Fibroblast of pulmonary artery (primary cell): ENCODE measurements around the gene MCCD1.

Experiments
- DNase-seq: peaks from one replicate; pipeline ENCODE4 v3.0.0-alpha.2; 2010; ENCODE audit warnings: low read depth
- H3K4me3 ChIP-seq: replicated peaks from 2 replicates; pipeline ENCODE4 v1.5.1; 2011; ENCODE audit warnings: low read depth, mild to moderate bottlenecking, control low read depth, low read length, moderate library complexity
- TF ChIP-seq, protein P1 (sequence below): IDR thresholded peaks from 2 replicates; pipeline ENCODE4 v1.5.1; 2011; ENCODE audit warnings: mild to moderate bottlenecking, control low read depth, low read length, inconsistent platforms; ENCODE audit errors: missing control alignments

Gene MCCD1

DNA sequence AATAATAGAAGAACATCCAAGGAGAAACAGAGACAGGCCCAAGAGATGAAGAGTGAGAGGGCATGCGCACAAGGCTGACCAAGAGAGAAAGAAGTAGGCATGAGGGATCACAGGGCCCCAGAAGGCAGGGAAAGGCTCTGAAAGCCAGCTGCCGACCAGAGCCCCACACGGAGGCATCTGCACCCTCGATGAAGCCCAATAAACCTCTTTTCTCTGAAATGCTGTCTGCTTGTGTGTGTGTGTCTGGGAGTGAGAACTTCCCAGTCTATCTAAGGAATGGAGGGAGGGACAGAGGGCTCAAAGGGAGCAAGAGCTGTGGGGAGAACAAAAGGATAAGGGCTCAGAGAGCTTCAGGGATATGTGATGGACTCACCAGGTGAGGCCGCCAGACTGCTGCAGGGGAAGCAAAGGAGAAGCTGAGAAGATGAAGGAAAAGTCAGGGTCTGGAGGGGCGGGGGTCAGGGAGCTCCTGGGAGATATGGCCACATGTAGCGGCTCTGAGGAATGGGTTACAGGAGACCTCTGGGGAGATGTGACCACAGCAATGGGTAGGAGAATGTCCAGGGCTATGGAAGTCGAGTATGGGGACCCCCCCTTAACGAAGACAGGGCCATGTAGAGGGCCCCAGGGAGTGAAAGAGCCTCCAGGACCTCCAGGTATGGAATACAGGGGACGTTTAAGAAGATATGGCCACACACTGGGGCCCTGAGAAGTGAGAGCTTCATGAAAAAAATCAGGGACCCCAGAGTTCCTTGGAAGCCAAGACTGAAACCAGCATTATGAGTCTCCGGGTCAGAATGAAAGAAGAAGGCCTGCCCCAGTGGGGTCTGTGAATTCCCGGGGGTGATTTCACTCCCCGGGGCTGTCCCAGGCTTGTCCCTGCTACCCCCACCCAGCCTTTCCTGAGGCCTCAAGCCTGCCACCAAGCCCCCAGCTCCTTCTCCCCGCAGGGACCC, 45.6 kb downstream of the MCCD1 start:
- TF ChIP-seq, protein P1, sequence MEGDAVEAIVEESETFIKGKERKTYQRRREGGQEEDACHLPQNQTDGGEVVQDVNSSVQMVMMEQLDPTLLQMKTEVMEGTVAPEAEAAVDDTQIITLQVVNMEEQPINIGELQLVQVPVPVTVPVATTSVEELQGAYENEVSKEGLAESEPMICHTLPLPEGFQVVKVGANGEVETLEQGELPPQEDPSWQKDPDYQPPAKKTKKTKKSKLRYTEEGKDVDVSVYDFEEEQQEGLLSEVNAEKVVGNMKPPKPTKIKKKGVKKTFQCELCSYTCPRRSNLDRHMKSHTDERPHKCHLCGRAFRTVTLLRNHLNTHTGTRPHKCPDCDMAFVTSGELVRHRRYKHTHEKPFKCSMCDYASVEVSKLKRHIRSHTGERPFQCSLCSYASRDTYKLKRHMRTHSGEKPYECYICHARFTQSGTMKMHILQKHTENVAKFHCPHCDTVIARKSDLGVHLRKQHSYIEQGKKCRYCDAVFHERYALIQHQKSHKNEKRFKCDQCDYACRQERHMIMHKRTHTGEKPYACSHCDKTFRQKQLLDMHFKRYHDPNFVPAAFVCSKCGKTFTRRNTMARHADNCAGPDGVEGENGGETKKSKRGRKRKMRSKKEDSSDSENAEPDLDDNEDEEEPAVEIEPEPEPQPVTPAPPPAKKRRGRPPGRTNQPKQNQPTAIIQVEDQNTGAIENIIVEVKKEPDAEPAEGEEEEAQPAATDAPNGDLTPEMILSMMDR, result no peak
- DNase-seq, result no peak
- no peak overlapping the region for H3K4me3 ChIP-seq

GRCh38 chr6:31575335-31575901, 46.7 kb downstream of the MCCD1 start, which contains the start of gene TNF:
Gene TNF, plus strand, starts transcription at chr6:31575565. Its CDS starts 177 bp downstream, at chr6:31575742.
- TF ChIP-seq, protein P1, result no peak
- no peak within 1 kb of the TSS for H3K4me3 ChIP-seq

GRCh38 chr6:31575952-31576685, 47.4 kb downstream of the MCCD1 start:
- no peak overlapping the region for H3K4me3 ChIP-seq
- no peak for DNase-seq
- TF ChIP-seq, protein P1, result no peak

More at GRCh38 chr6:31575335-31575901, 46.7 kb downstream of the MCCD1 start, which contains the start of gene TNF:
- DNase-seq, result no peak

- H3K4me3 ChIP-seq, result no peak overlapping the region
- DNase-seq, result no peak
- TF ChIP-seq, protein P1, result no peak
Observed at GRCh38 chr6:31576897-31577578, 48.3 kb downstream of the MCCD1 start.

GRCh38 chr6:31577579-31577966, 48.8 kb downstream of the MCCD1 start:
- H3K4me3 ChIP-seq, result no peak overlapping the region
- TF ChIP-seq, protein P1, result no peak
- no peak for DNase-seq

- TF ChIP-seq, protein P1, result no peak
- no peak for DNase-seq
- H3K4me3 ChIP-seq, result no peak overlapping the region
Observed at GRCh38 chr6:31578184-31579118, 49.7 kb downstream of the MCCD1 start.
